ENCODE data around the gene SCGB2B2.

The SCGB2B2 gene

DNA sequence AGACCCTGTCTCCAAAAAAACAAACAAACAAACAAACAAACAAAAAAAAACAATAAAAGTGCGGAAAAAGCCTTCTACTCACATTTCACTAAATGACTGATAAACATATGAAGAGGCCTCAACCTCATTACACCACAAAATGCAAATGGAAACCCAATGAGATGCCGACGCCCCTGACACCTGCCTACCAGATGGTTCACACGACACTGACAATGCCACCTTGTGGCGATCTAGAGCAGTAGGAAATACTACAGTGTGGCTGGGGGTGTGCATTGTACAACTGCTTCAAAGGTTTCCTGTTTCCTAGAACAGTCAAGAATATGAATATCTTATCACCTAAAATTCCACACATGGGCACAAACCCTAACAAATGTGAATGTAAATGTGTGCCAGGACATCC lies 14.0 kb downstream of the SCGB2B2 start (continued):
- TF ChIP-seq ZNF654 (tag by site-specific recombination; IDR thresholded peaks at IDR 0.05; ENCODE audit: low read depth) = peak; percentile 29; the same call in 1 of the 2 replicates
- no peak for TF ChIP-seq ZBTB20 (tag by site-specific recombination; IDR thresholded peaks at IDR 0.05)
- TF ChIP-seq KLF7 (tag by site-specific recombination; IDR thresholded peaks at IDR 0.05; ENCODE audit: borderline replicate concordance) = peak; percentile 65; the same call in 1 of the 2 replicates
- no peak for TF ChIP-seq ZFP41 (tag by site-specific recombination; IDR thresholded peaks at IDR 0.05; ENCODE audit: borderline replicate concordance)
- TF ChIP-seq, protein P1, sequence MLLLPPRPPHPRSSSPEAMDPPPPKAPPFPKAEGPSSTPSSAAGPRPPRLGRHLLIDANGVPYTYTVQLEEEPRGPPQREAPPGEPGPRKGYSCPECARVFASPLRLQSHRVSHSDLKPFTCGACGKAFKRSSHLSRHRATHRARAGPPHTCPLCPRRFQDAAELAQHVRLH (tag by site-specific recombination; IDR thresholded peaks at IDR 0.05) = peak; percentile 39; the same call in 1 of the 2 replicates

DNA sequence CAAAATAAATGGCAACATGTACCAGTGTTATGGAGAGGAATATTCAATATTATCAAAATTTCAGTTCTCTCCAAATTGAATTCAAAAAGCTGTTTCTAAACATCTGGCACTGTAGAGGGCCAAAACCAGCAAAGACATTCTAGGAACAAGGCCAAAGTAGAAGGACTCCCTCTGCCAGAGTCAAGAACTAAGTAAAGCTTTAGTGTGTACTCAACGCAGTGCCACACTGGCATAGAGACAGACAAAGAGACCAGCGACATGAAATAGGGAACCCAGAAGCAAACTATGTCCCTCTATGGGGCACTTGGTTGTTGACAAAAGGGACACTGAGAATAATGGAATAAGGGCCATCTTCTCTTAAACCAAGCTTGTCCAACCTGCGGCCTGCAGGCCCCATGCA lies 15.6 kb downstream of the SCGB2B2 start:
- ChIA-PET CTCF (interaction anchor here (0.5 to 3.8 kb wide), 11 partner anchors 8 to 1231 kb away, joined by 3 to 64 read pairs (median 4); partner anchors contain the start of genes SCGB2B2 and ZNF302), POLR2A (interaction anchor here (0.7 to 1.6 kb wide), 2 partner anchors 16 to 757 kb away, joined by 3 to 7 read pairs; partner anchors contain the start of genes SCGB2B2 and ZNF302)
- no peak overlapping the region for H3K27ac ChIP-seq (ENCODE audit: extremely low read depth, low read depth, low read length)
- H3K4me3 ChIP-seq (ENCODE audit: low read depth, low read length) = no peak overlapping the region
- no peaks in the 10 kb centered on the region for H3K9me3 ChIP-seq (ENCODE audit: control insufficient read depth, insufficient read depth, low read depth, low read length)
- no peak for TF ChIP-seq MYNN (tag by site-specific recombination; IDR thresholded peaks at IDR 0.05; ENCODE audit: borderline replicate concordance)
- TF ChIP-seq ZNF610 (tag by site-specific recombination; IDR thresholded peaks at IDR 0.05; ENCODE audit: borderline replicate concordance) = no peak
- TF ChIP-seq ZNF114 (tag by site-specific recombination; IDR thresholded peaks at IDR 0.05) = no peak
- TF ChIP-seq, protein P2, sequence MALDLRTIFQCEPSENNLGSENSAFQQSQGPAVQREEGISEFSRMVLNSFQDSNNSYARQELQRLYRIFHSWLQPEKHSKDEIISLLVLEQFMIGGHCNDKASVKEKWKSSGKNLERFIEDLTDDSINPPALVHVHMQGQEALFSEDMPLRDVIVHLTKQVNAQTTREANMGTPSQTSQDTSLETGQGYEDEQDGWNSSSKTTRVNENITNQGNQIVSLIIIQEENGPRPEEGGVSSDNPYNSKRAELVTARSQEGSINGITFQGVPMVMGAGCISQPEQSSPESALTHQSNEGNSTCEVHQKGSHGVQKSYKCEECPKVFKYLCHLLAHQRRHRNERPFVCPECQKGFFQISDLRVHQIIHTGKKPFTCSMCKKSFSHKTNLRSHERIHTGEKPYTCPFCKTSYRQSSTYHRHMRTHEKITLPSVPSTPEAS (tag by site-specific recombination; IDR thresholded peaks at IDR 0.05) = no peak
- no peak for TF ChIP-seq ZXDB (tag by site-specific recombination; IDR thresholded peaks at IDR 0.05)
- no peak for TF ChIP-seq BCL11B (tag by site-specific recombination; IDR thresholded peaks at IDR 0.05; ENCODE audit: low read depth)
- TF ChIP-seq ZFP69B (tag by site-specific recombination; IDR thresholded peaks at IDR 0.05) = no peak
- no peak for TF ChIP-seq ZNF549 (tag by site-specific recombination; IDR thresholded peaks at IDR 0.05)
- TF ChIP-seq ZBTB7A (tag by site-specific recombination; IDR thresholded peaks at IDR 0.05; ENCODE audit: low read depth) = no peak
- peaks cover 0 to 3% of the 10 kb centered on the region in 2 experiments; a peak in 1 of 3 replicates for H3K36me3 ChIP-seq (ENCODE audit: control insufficient read depth in 2 of 2, insufficient read depth in 1 of 2, low read length in 2 of 2)
- no peaks in the 10 kb centered on the region; the same call in 1 of the 2 replicates for H3K4me1 ChIP-seq (ENCODE audit: control insufficient read depth, insufficient read depth, low read length)

DNA sequence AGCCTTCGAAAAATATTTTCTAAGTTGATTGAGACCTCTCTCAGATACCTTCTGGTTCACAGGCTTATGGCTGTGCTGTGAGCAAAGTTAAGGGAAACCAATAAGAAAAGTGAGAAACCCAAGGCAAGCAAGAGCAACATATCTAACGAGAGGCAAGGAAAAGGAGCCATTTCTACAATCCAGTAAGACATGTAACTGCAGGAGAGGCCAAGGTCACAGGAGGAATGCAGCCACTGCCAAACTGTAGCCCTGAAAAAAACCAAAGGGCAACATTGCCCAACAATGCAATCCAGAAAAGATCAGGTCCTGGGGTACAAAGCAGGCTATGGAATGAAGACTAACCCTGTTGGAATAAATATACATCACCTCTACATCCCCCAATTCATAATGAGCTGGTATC lies 21.3 kb downstream of the SCGB2B2 start:
- ChIA-PET CTCF (interaction anchor here (0.9 to 6.6 kb wide), 2 partner anchors 16 to 101 kb away, joined by 3 to 108 read pairs; no protein-coding TSS in a partner anchor), POLR2A (interaction anchor here (0.7 kb wide), 1 partner anchor 1974 kb away, joined by 3 read pairs; no protein-coding TSS in a partner anchor)
- no peak overlapping the region for H3K27ac ChIP-seq (ENCODE audit: extremely low read depth, low read depth, low read length)

DNA sequence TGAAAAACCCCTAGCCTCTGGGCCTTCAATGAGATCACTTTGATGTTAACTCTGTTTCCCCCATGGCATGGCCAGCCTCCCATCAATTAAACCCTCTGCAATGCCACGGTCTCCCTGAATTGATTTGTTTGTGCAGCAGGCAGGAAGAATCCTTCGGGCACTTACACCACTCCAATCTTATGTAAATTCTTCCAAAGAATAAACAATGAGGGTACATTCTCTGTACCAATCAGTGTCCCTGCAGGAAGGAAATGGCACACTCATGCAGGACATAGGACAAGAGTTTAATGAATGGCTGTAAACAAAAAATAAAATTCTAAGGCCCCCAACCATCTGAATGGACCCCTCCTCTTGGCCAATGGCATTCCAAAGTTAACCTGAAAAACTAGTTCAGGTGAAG lies 22.2 kb downstream of the SCGB2B2 start:
- H3K4me1 ChIP-seq (ENCODE audit: control insufficient read depth, insufficient read depth, low read length) = peaks cover 7% of the 10 kb centered on the region; the same call in 1 of the 2 replicates
- TF ChIP-seq ZNF366 (tag by site-specific recombination; conservative IDR thresholded peaks at IDR 0.05) (no peak), ZFP69B (tag by site-specific recombination; IDR thresholded peaks at IDR 0.05) (no peak), BCL11B (tag by site-specific recombination; IDR thresholded peaks at IDR 0.05; ENCODE audit: low read depth) (no peak), GLIS2 (tag by site-specific recombination; IDR thresholded peaks at IDR 0.05) (no peak), ZNF501 (tag by site-specific recombination; IDR thresholded peaks at IDR 0.05) (no peak)
- TF ChIP-seq, protein P3, sequence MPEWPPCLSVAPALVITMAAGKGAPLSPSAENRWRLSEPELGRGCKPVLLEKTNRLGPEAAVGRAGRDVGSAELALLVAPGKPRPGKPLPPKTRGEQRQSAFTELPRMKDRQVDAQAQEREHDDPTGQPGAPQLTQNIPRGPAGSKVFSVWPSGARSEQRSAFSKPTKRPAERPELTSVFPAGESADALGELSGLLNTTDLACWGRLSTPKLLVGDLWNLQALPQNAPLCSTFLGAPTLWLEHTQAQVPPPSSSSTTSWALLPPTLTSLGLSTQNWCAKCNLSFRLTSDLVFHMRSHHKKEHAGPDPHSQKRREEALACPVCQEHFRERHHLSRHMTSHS (tag by site-specific recombination; IDR thresholded peaks at IDR 0.05) = no peak
- TF ChIP-seq, protein P4, sequence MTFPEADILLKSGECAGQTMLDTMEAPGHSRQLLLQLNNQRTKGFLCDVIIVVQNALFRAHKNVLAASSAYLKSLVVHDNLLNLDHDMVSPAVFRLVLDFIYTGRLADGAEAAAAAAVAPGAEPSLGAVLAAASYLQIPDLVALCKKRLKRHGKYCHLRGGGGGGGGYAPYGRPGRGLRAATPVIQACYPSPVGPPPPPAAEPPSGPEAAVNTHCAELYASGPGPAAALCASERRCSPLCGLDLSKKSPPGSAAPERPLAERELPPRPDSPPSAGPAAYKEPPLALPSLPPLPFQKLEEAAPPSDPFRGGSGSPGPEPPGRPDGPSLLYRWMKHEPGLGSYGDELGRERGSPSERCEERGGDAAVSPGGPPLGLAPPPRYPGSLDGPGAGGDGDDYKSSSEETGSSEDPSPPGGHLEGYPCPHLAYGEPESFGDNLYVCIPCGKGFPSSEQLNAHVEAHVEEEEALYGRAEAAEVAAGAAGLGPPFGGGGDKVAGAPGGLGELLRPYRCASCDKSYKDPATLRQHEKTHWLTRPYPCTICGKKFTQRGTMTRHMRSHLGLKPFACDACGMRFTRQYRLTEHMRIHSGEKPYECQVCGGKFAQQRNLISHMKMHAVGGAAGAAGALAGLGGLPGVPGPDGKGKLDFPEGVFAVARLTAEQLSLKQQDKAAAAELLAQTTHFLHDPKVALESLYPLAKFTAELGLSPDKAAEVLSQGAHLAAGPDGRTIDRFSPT (tag by site-specific recombination; IDR thresholded peaks at IDR 0.05) = no peak
- ChIA-PET CTCF (interaction anchor here (0.5 to 6.6 kb wide), 8 partner anchors 7 to 318 kb away, joined by 3 to 108 read pairs (median 3); no protein-coding TSS in a partner anchor), POLR2A (interaction anchor here (1.3 kb wide), 1 partner anchor 23 kb away, joined by 6 read pairs; the partner anchor contains the start of gene ZNF302)
- H3K4me3 ChIP-seq (ENCODE audit: low read depth, low read length) = no peak overlapping the region
- 0 out of 3 replicates have a peak, but pooled peaks cover 0 to 5% of the 10 kb centered on the region in 2 experiments for H3K36me3 ChIP-seq (ENCODE audit: control insufficient read depth in 2 of 2, insufficient read depth in 1 of 2, low read length in 2 of 2)
- H3K9me3 ChIP-seq (ENCODE audit: control insufficient read depth, insufficient read depth, low read depth, low read length) = peaks cover 16% of the 10 kb centered on the region
- H3K27ac ChIP-seq (ENCODE audit: extremely low read depth, low read depth, low read length) = no peak overlapping the region

More for the DNA sequence above, 21.3 kb downstream of the SCGB2B2 start:
- H3K9me3 ChIP-seq (ENCODE audit: control insufficient read depth, insufficient read depth, low read depth, low read length) = peaks cover 16% of the 10 kb centered on the region
- H3K4me3 ChIP-seq (ENCODE audit: low read depth, low read length) = no peak overlapping the region
- TF ChIP-seq ZNF664 (tag by site-specific recombination; IDR thresholded peaks at IDR 0.05) (no peak), ZNF677 (tag by site-specific recombination; IDR thresholded peaks at IDR 0.05) (peak; percentile 91), ZNF549 (tag by site-specific recombination; IDR thresholded peaks at IDR 0.05) (no peak), MYNN (tag by site-specific recombination; IDR thresholded peaks at IDR 0.05; ENCODE audit: borderline replicate concordance) (no peak), ZNF214 (tag by site-specific recombination; IDR thresholded peaks at IDR 0.05; ENCODE audit: borderline replicate concordance) (no peak)
- H3K36me3 ChIP-seq (ENCODE audit: control insufficient read depth in 2 of 2, insufficient read depth in 1 of 2, low read length in 2 of 2) = 0 out of 3 replicates have a peak, but pooled peaks cover 0 to 5% of the 10 kb centered on the region in 2 experiments
- H3K4me1 ChIP-seq (ENCODE audit: control insufficient read depth, insufficient read depth, low read length) = peaks cover 7% of the 10 kb centered on the region; the same call in 1 of the 2 replicates

Data from HEK293 (cell line).